DND-41 (cell line): Measurements from ENCODE around the gene PGAP3.

ENCODE experiments used
- ATAC-seq: fragments of 200-7000 bp; cut with Tn5 transposase; 3 replicates; pipeline ENCODE4 v1.9.1; 2021; ENCODE audit warnings: low read depth; ENCODE audit not compliant: insufficient read depth
- DNase-seq: peaks from one replicate; pipeline ENCODE4 v3.0.0-alpha.2; 2020
- H2AFZ ChIP-seq: 2 replicates; pipeline ENCODE4 v1.6.0; 2012; ENCODE audit warnings: low read depth, low read length
- H3K27ac ChIP-seq: 2 replicates; pipeline ENCODE4 v1.5.1; 2012; ENCODE audit warnings: low read length, inconsistent platforms
- H3K27me3 ChIP-seq: fragments of 200-600 bp; sonication (generic); 2 replicates; pipeline ENCODE4 v1.6.0; 2012; ENCODE audit warnings: low read length, mild to moderate bottlenecking, inconsistent platforms; ENCODE audit not compliant: insufficient read depth, poor library complexity
- H3K36me3 ChIP-seq: 2 replicates; pipeline ENCODE4 v1.5.1; 2012; ENCODE audit warnings: low read length, inconsistent platforms; ENCODE audit not compliant: insufficient read depth
- H3K4me1 ChIP-seq: 2 replicates; pipeline ENCODE4 v1.5.1; 2012; ENCODE audit warnings: mild to moderate bottlenecking, low read length; ENCODE audit not compliant: insufficient read depth
- H3K4me2 ChIP-seq: 2 replicates; pipeline ENCODE4 v1.6.0; 2012; ENCODE audit warnings: mild to moderate bottlenecking, moderate library complexity, low read length, inconsistent platforms; ENCODE audit not compliant: insufficient read depth
- H3K4me3 ChIP-seq, 2 experiments: fragments of 200-600 bp in 1 of 2; shearing (Covaris generic) in 1 of 2; 2 replicates each; pipeline ENCODE4 v1.5.1; 2012 to 2016; ENCODE audit warnings: inconsistent platforms in 2 of 2, low read length in 2 of 2, mild to moderate bottlenecking in 2 of 2, low read depth in 1 of 2, moderate library complexity in 1 of 2
- H3K79me2 ChIP-seq: 2 replicates; pipeline ENCODE4 v1.6.0; 2012; ENCODE audit warnings: low read length, inconsistent platforms; ENCODE audit not compliant: insufficient read depth
- H3K9ac ChIP-seq: 2 replicates; pipeline ENCODE4 v1.6.0; 2012; ENCODE audit warnings: low read depth, mild to moderate bottlenecking, inconsistent platforms, low read length, moderate library complexity
- H3K9me3 ChIP-seq: 2 replicates; pipeline ENCODE4 v1.5.1; 2012; ENCODE audit warnings: low read length, moderate library complexity, mild to moderate bottlenecking, inconsistent platforms; ENCODE audit not compliant: insufficient read depth, severe bottlenecking
- H4K20me1 ChIP-seq: 2 replicates; pipeline ENCODE4 v1.6.0; 2012; ENCODE audit warnings: low read length; ENCODE audit not compliant: insufficient read depth
- CTCF ChIP-seq: IDR thresholded peaks from 2 replicates; pipeline ENCODE4 v1.5.1; 2012; ENCODE audit warnings: borderline replicate concordance, low read length, moderate library complexity, mild to moderate bottlenecking; ENCODE audit not compliant: poor library complexity, severe bottlenecking; ENCODE audit errors: extremely low read depth
- EZH2 ChIP-seq: IDR thresholded peaks from 3 replicates; pipeline ENCODE4 v1.6.1; 2012; ENCODE audit warnings: borderline replicate concordance, low read depth, mild to moderate bottlenecking, moderate library complexity, low read length, inconsistent platforms; ENCODE audit not compliant: severe bottlenecking

PGAP3 gene

DNA sequence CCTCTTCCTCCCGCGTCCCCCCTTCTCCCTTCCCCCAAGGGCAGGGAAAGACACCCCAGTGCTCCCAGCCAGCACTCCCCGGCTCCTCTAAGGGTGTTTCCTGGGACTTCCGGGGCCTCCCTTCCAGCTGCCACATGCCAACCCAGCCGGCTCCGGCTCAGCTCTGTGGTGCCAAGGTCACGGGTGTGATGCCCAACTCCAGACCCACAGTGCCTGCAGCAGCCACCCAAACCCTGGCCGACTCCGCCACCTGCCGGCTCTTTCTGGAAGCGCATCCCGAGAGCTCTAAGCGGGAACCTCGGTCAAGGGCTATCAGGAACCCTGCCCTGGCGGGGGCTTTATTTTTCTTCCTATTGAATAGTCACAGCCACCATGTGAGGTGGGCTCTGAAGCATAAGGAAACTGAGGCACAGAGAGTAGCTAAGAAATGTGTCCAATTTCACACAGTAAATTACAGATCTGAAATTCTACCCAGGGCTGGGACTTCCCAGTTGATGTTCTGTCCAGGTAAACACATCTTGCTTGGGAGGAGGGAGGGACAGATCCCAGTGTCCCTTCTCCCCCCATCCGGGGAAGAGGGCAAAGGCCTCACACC, 64.4 kb downstream of the PGAP3 start:
- peaks cover 9% of the 10 kb centered on the region for H4K20me1 ChIP-seq
- H2AFZ ChIP-seq = no peak overlapping the region
- H3K9ac ChIP-seq = no peak overlapping the region
- DNase-seq = peak; percentile 85
- H3K27ac ChIP-seq = no peak overlapping the region
- H3K4me3 ChIP-seq = no peak overlapping the region
- 0 out of 2 replicates have a peak overlapping the region, but pooled peaks have one; percentile 8 for H3K4me2 ChIP-seq
- TF ChIP-seq EZH2 (no peak), CTCF (peak; percentile 96)
- H3K9me3 ChIP-seq = no peaks in the 10 kb centered on the region
- no peaks in the 10 kb centered on the region for H3K79me2 ChIP-seq
- ATAC-seq = peak; percentile 75
- H3K27me3 ChIP-seq = peaks cover 28% of the 10 kb centered on the region
- peaks cover 19% of the 10 kb centered on the region for H3K4me1 ChIP-seq
- H3K36me3 ChIP-seq = no peaks in the 10 kb centered on the region

- H3K4me3 ChIP-seq = peak overlapping the region in 1 of 2 experiments; percentile 23; a peak in 1 of 4 replicates
Measured at GRCh38 chr17:39622380-39623006, 65.4 kb downstream of the PGAP3 start.

DNA sequence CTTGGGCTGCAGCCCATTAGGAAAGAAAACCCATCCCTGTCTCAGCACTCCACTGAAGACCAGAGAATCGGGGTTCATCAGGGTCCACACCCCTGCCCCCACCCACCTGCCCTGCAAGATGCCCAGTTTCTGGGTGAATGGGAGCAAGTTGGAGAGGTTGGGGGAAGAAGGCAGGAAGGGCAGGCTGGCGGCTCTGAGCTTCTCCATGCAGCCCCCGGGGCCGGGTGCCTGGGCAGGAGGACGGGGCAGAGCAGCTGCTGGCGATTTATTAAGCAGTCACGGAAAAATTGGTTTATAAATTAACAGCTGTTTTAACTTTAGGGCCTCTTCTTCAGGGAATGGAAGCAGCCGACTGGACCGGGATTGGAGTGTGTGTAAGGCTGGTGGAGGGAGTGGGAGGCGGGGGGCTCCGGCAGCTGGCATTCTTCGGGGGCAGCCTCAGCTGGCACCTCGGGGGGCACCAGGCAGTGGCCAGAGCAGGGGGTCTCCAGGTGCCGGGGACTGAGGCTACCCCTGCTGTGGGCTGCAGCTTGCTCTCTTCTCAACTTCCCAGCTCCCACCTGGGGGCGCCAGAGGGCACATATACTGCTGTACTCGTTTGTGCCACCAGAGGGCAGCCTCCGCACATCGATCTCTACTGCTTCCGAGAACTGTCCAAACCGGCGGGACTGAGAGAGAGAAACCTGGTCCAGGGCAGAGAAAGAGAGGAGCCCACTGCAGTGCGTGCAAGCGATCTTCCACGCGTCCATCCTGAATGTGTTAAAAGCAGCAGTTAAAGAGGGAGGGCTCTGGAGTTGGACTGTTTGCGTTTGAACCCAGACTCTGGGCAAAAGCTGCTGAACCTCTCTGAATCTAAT, 66.1 kb downstream of the PGAP3 start:
- peak; percentile 66 for ATAC-seq
- peak; percentile 89 for DNase-seq
- Histone ChIP-seq H4K20me1 (peaks cover 9% of the 10 kb centered on the region; the same call in 1 of the 2 replicates), H3K27ac (no peak overlapping the region), H2AFZ (peak overlapping the region; percentile 59), H3K4me2 (peak overlapping the region; percentile 62), H3K4me3 (peak overlapping the region in 1 of 2 experiments; percentile 23; a peak in 2 of 4 replicates), H3K9ac (peak overlapping the region; percentile 3; the same call in 1 of the 2 replicates), H3K9me3 (no peaks in the 10 kb centered on the region), H3K27me3 (peaks cover 39% of the 10 kb centered on the region), H3K79me2 (no peaks in the 10 kb centered on the region), H3K36me3 (no peaks in the 10 kb centered on the region), H3K4me1 (peaks cover 30% of the 10 kb centered on the region)
- TF ChIP-seq EZH2 (no peak), CTCF (peak; percentile 100)

More at GRCh38 chr17:39622380-39623006, 65.4 kb downstream of the PGAP3 start:
- no peaks in the 10 kb centered on the region for H3K9me3 ChIP-seq
- H4K20me1 ChIP-seq = peaks cover 9% of the 10 kb centered on the region; the same call in 1 of the 2 replicates
- peak overlapping the region; percentile 3; the same call in 1 of the 2 replicates for H3K9ac ChIP-seq
- peaks cover 25% of the 10 kb centered on the region for H3K4me1 ChIP-seq
- H3K27me3 ChIP-seq = peaks cover 33% of the 10 kb centered on the region
- ATAC-seq = no peak
- H3K79me2 ChIP-seq = no peaks in the 10 kb centered on the region
- H3K27ac ChIP-seq = no peak overlapping the region
- H2AFZ ChIP-seq = peak overlapping the region; percentile 59
- no peaks in the 10 kb centered on the region for H3K36me3 ChIP-seq
- TF ChIP-seq CTCF (no peak), EZH2 (no peak)
- H3K4me2 ChIP-seq = peak overlapping the region; percentile 62
- no peak for DNase-seq
